GM18511 (cell line): ENCODE data around the gene UCHL3.
"Not testable (repeated sequence)": the region's sequence is repeated elsewhere in the genome, so short reads cannot be mapped to it uniquely, and the experiment has no call there.

Source experiments
- ATAC-seq: cut with Tn5 transposase; IDR thresholded peaks from one replicate; pipeline ENCODE4 v1.9.1; 2021; ENCODE audit warnings: mild to moderate bottlenecking, moderate library complexity; ENCODE audit not compliant: unreplicated experiment

Gene UCHL3

DNA sequence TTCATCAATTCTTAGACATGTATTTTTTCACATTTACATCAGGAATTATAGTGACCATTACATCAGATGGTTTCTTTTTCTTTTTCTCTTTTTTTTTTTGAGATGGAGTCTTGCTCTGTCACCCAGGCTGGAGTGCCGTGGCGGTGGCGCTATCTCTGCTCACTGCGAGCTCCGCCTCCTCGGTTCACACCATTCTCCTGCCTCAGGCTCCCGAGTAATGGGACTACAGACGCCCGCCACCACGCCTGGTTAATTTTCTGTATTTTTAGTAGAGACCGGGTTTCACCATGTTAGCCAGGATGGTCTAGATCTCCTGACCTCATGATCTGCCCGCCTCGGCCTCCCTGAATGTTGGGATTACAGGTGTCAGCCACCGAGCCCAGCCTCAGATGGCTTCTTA lies 4.2 kb upstream of the UCHL3 start:
- ATAC-seq: not testable (repeated sequence)

DNA sequence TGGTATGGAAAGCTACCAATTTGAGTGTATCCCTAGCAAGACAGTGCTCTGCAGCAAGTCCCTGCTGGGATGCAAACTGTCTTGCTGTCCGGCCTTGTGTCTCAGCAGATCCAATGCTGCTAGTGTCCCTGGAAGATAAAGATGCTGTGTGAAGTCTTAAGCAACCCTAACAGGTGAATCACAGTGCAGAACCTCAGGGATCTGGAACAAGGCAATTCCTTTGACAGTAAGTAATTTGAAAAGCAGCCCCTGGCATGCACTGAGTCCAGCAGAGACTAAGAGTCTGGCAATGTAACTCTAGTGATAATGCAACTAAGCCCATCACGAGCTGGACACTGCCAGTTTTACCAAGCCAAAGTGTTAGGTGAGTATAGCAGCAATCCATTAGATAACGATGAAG lies 1.7 kb upstream of the UCHL3 start:
- no peak for ATAC-seq

DNA sequence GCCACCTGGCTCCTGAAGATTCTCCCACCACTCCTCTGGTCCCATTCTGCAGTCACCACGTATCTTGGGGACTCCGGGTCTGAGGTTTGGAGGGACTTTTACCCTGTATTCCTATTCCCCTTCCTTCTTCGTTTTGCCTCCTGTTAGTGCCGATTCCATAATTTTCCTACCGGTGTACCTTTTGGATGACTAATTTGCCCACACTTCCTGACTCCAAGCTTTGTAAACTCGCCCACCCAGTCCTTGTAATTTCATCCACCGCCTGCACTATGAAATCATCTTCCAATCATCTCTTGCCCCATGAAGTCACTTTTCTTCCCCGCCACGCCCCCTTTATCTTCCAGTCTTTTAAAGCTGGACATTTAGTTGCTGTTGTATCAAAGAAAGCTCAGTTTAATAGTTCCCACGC lies 572 bp downstream of the UCHL3 start:
- ATAC-seq: peak; percentile 20

- ATAC-seq: no peak
These were observed 4.9 kb downstream of the UCHL3 start for GRCh38 chr13:75554464-75554863.

DNA sequence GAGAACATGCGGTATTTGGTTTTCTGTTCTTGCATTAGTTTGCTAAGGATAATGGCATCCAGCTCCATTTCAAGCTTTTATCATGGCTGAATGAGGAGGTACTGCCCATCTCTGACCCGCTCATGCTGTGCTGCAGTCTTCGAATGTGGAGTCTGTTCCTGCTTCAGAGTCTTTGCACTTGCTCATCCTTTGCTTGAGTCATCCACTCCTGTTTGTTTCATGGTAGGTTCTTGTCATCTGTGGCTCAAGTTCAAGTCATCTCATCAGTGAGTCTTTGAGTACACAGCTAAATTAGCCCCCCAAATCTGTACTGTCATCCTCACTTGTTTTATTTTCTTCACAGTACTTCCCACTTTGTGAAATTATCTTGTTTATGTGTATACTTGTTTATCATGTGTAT lies 5.4 kb downstream of the UCHL3 start:
- no peak for ATAC-seq

DNA sequence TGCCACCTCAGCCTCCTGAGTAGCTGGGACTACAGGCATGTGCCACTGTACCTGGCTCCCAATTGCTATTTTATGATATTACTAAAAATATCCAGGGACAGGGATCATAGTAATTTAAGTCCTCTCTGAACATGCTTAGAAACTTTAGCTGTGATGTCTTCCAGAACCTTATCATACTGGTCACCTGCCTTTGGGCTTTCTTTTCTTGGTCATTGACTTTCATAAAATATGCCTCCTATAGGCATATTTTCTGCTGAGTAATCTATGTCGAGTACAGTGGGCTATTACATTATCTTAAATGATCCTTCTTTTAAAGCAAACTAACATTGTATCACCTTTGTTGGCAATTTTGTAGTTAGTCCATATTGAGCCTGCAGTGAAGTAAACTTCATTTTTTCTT lies 6.2 kb downstream of the UCHL3 start:
- no peak for ATAC-seq

DNA sequence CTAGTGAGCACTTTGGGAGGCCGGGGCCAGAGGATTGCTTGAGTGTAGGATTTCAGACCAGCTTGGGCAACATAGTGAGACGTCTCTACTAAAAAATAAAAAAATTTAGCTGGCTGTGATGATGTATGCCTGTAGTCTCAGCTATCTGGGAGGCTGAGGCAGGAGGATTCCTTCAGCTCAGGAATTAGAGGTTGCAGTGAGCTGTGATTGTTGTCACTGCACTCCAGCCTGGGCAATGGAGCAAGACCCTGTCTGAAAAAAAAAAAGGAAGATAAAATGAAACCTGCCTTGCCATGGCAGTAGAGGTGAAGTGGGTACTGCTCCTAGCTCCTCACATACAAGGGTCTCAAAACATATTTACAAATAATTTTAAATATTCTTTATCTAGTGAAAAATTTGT lies 7.4 kb downstream of the UCHL3 start:
- no peak for ATAC-seq

DNA sequence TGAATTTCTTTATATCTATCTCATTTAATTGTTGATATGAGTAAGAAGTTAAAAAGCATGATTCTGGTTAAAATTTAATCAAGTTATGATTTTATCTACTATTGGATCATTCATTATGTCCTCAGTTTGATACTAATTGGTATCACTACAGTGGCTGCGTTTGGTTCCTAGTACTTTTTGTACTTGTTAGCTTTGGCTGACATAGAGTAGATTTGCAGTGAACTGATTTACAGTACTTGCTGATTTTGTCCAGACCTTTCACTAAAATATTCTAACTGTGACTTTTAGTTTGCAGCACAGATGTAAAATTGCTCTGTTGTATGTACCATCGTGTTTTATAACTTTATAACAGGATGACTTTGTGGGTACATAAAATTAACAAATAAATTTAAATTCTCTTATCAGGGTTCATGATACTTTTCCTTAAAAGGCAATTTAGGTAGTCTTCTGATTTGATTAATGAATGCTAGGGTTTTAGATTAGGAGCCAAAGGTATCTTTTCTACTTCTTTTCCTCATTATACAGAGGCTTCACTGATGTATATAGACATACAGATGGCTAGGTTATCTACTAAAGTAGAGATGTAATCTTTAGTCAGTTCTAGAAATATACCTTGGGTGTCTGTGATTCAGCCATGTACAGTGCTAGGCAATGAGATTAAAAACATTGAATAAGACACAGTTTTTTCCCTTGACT lies 8.7 kb downstream of the UCHL3 start:
- ATAC-seq: no peak

- no peak for ATAC-seq
These were observed 17.1 kb downstream of the UCHL3 start for GRCh38 chr13:75566658-75567057.

- no peak for ATAC-seq
These were observed 20.0 kb downstream of the UCHL3 start for GRCh38 chr13:75569576-75569975.

GRCh38 chr13:75579529-75579928 lies 29.9 kb downstream of the UCHL3 start:
- ATAC-seq: peak; percentile 65

DNA sequence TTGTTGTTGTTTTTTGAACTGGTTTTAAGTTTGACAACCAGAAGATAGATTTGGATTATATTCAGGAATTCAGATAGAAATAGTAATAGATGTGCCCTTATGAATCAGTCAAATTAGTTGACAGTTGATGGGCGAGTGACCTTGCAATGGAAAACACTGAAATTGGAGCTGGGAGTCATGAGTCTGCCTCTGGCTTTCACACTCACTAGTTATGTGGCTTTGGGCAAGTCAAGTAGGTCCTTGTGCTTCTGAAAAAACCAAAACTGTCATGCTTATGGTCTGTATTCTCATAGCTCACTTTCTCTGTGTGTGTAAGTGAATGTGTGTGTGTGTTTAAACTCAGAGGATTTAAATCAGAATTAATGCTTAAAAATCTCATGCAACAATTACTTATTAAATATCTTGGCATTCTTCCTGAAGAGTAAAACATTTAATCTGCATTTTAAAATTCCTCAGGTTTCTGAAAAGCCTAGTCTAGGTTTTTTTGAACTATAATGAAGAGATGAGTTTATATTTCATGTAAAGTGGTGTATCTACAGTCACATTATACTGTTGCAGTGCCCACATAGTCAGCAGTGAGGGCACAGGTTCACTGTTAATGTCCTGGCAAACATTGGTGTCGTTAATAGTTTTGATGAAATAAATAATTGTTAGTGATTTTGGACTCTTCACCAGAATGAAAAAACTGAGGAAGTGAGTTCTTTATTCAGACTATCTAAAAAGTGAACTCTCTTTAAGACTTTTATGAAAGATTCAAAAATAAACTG lies 32.5 kb downstream of the UCHL3 start:
- no peak for ATAC-seq

DNA sequence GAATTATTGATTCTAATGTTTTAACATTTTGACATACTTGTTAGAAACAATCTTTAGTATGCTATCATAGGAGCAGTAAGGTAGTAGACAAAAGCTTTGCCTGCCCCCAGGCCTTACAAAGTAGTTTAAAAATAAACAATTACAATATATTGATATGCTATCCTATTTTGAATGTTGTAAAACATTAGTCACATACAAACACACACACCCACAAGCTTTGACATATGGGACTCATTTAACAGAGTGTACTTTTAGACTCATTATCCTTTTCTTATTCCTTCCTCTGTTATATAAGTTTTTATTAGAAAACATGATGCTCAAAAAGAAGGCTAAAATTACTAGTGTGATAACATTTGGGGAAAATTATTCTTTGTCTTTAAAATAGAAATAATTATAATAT lies 33.5 kb downstream of the UCHL3 start:
- ATAC-seq: no peak

DNA sequence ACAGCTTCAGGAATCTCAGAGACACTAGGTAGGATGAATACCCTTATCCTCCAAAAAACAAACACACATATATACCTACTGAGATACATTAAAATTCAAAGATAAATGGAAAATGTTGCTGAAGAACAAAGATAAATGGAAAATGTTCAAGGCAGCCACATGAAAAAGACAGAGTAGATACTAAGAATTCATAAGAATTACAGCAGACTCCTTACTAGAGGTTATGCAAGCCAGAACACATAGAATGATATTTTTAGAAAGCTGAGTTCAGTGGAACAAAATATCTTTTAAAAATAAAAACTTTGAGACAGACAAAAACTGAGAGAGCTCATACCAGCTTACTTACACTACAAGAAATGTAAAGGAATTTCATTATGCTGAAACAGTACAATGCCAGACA lies 35.6 kb downstream of the UCHL3 start:
- ATAC-seq: no peak

GRCh38 chr13:75587679-75588078 lies 38.1 kb downstream of the UCHL3 start:
- no peak for ATAC-seq

GRCh38 chr13:75596657-75597182 lies 47.1 kb downstream of the UCHL3 start:
- no peak for ATAC-seq

DNA sequence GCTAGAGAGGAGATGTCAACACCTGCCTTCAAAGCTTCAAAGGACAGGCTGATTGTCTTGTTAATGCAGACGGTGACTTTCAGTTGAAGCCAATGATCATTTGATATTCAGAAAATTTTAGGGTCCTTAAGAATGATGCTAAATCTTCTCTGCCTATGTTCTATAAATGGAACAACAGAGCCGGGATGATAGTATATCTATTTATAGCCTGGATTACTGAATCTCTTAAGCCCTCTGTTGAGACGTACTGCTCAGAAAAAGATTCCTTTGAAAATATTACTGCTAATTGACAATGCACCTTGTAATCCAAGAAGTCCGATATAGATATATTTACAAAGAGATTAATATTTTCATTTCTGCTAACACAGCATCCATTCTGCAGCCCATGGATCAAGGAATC lies 50.8 kb downstream of the UCHL3 start:
- ATAC-seq: no peak

DNA sequence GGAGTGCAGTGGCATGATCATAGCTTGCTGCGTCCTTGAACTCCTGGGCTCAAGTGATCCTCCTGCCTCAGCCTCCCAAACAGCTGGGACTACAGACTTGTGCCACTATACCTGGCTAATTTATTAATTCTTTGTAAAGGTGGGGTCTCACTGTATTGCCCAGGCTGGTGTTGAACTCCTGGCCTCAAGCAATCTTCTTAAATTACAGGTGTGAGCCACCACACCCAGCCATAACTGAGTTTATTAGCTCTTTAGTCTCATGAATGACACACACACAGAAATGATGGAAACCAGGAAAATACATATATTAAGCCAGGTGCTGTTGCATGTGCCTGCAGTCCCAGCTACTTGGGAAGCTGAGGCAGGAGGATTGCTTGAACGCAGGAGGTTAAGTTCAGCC lies 53.4 kb downstream of the UCHL3 start:
- no peak for ATAC-seq

- ATAC-seq: no peak
These were observed 57.9 kb downstream of the UCHL3 start for GRCh38 chr13:75607447-75607846.

GRCh38 chr13:75610466-75610865 lies 60.9 kb downstream of the UCHL3 start:
- no peak for ATAC-seq

DNA sequence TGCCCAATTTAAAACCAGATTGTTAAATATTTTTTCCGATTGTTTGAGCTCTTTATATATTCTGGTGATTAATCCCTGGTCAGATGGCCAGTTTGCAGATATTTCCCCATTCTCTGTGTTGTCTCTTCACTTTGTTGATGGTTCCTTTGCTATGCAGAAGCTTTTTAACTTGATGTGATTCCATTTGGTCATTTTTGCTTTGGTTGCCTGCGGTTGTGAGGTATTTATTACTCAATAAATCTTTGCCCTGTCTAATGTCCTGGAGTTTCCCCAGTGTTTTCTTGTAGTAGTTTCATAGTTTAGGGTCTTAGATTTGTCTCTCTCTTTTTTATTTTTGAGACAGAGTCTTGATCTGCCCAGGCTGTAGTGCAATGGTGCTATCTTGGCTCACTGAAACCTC lies 62.8 kb downstream of the UCHL3 start:
- no peak for ATAC-seq

- no peak for ATAC-seq
These were observed 67.6 kb downstream of the UCHL3 start for GRCh38 chr13:75617230-75617629.
